H9 (cell line): ENCODE results near the gene PNRC1. TPM values are rescaled to one million over a fixed set of nuclear protein-coding genes. Genes with fewer than 3 reads are reported as not detected.

Source experiments
- DNase-seq: peaks from one replicate; pipeline ENCODE4 v3.0.0-alpha.2; 2017
- H2AFZ ChIP-seq: one replicate; pipeline ENCODE4 v1.6.1; 2013; ENCODE audit warnings: mild to moderate bottlenecking, low read length, control low read depth, moderate library complexity
- H2AK5ac ChIP-seq: 2 replicates; pipeline ENCODE4 v1.6.1; 2013; ENCODE audit warnings: low read length, control low read depth, mixed read lengths; ENCODE audit not compliant: insufficient read length
- H2BK120ac ChIP-seq: one replicate; pipeline ENCODE4 v1.6.1; 2013; ENCODE audit warnings: low read depth, mild to moderate bottlenecking, low read length, control low read depth, inconsistent platforms; ENCODE audit not compliant: poor library complexity, severe bottlenecking
- H2BK12ac ChIP-seq: 2 replicates; pipeline ENCODE4 v1.6.1; 2013; ENCODE audit warnings: low read length, control low read depth, mixed read lengths, low read depth; ENCODE audit not compliant: insufficient read length
- H2BK15ac ChIP-seq: 2 replicates; pipeline ENCODE4 v1.6.1; 2013; ENCODE audit warnings: low read depth, low read length, control low read depth
- H2BK20ac ChIP-seq: one replicate; pipeline ENCODE4 v1.6.1; 2013; ENCODE audit warnings: low read depth, mild to moderate bottlenecking, low read length, control low read depth, inconsistent platforms; ENCODE audit not compliant: poor library complexity, severe bottlenecking
- H2BK5ac ChIP-seq: 2 replicates; pipeline ENCODE4 v1.6.1; 2013; ENCODE audit warnings: low read length, control low read depth, mixed read lengths; ENCODE audit not compliant: insufficient read length
- H3K14ac ChIP-seq: 2 replicates; pipeline ENCODE4 v1.6.1; 2013; ENCODE audit warnings: low read length, control low read depth; ENCODE audit not compliant: insufficient read depth
- H3K18ac ChIP-seq: 2 replicates; pipeline ENCODE4 v1.6.1; 2013; ENCODE audit warnings: low read depth, mild to moderate bottlenecking, mixed read lengths, low read length, control low read depth; ENCODE audit not compliant: insufficient read length
- H3K23ac ChIP-seq: 2 replicates; pipeline ENCODE4 v1.6.1; 2013; ENCODE audit warnings: low read length, control low read depth, mixed read lengths, low read depth; ENCODE audit not compliant: insufficient read length
- H3K23me2 ChIP-seq: 2 replicates; pipeline ENCODE4 v1.6.1; 2013; ENCODE audit warnings: low read depth, mild to moderate bottlenecking, mixed read lengths, low read length, control low read depth; ENCODE audit not compliant: insufficient read length, poor library complexity, severe bottlenecking
- H3K27ac ChIP-seq: 2 replicates; pipeline ENCODE4 v1.5.1; 2013; ENCODE audit warnings: low read length, control low read depth, mixed read lengths, low read depth; ENCODE audit not compliant: insufficient read length
- H3K27me3 ChIP-seq: 2 replicates; pipeline ENCODE4 v1.6.1; 2013; ENCODE audit warnings: low read length, control low read depth, inconsistent platforms; ENCODE audit not compliant: insufficient read depth
- H3K4ac ChIP-seq: 2 replicates; pipeline ENCODE4 v1.6.1; 2013; ENCODE audit warnings: low read depth, mild to moderate bottlenecking, control low read depth, inconsistent platforms, low read length, moderate library complexity
- H3K4me1 ChIP-seq: 2 replicates; pipeline ENCODE4 v1.6.1; 2013; ENCODE audit warnings: low read length, control low read depth, inconsistent platforms; ENCODE audit not compliant: insufficient read depth
- H3K4me2 ChIP-seq: 2 replicates; pipeline ENCODE4 v1.6.1; 2013; ENCODE audit warnings: low read length, control low read depth, mixed read lengths; ENCODE audit not compliant: insufficient read length, insufficient read depth
- H3K56ac ChIP-seq: 2 replicates; pipeline ENCODE4 v1.6.1; 2013; ENCODE audit warnings: low read depth, mild to moderate bottlenecking, mixed read lengths, low read length, control low read depth; ENCODE audit not compliant: insufficient read length
- H3K79me1 ChIP-seq: 2 replicates; pipeline ENCODE4 v1.6.1; 2013; ENCODE audit warnings: low read depth, mild to moderate bottlenecking, moderate library complexity, low read length, control low read depth, inconsistent platforms; ENCODE audit not compliant: insufficient read depth, poor library complexity, severe bottlenecking
- H3K79me2 ChIP-seq: 2 replicates; pipeline ENCODE4 v1.6.1; 2013; ENCODE audit warnings: low read length, control low read depth, inconsistent platforms; ENCODE audit not compliant: insufficient read depth
- H3K9ac ChIP-seq: 2 replicates; pipeline ENCODE4 v1.6.1; 2013; ENCODE audit warnings: low read length, control low read depth, mixed read lengths; ENCODE audit not compliant: insufficient read length; ENCODE audit errors: extremely low read depth
- H3K9me3 ChIP-seq: one replicate; pipeline ENCODE4 v1.6.1; 2013; ENCODE audit warnings: low read depth, low read length, inconsistent platforms; ENCODE audit not compliant: control insufficient read depth
- H3T11ph ChIP-seq: one replicate; pipeline ENCODE4 v1.6.1; 2013; ENCODE audit warnings: mild to moderate bottlenecking, low read length, control low read depth, inconsistent platforms
- H4K20me1 ChIP-seq: one replicate; pipeline ENCODE4 v1.6.1; 2013; ENCODE audit not compliant: control insufficient read depth, insufficient read length, insufficient read depth
- H4K5ac ChIP-seq: 2 replicates; pipeline ENCODE4 v1.6.1; 2013; ENCODE audit warnings: low read depth, mild to moderate bottlenecking, mixed read lengths, low read length, control low read depth; ENCODE audit not compliant: insufficient read length
- H4K8ac ChIP-seq: replicated peaks from 2 replicates; pipeline ENCODE4 v1.6.1; 2013; ENCODE audit warnings: low read length, control low read depth, mixed read lengths, low read depth; ENCODE audit not compliant: insufficient read length
- H4K91ac ChIP-seq: 2 replicates; pipeline ENCODE4 v1.6.1; 2013; ENCODE audit warnings: low read depth, mild to moderate bottlenecking, moderate library complexity, mixed read lengths, low read length, control low read depth; ENCODE audit not compliant: insufficient read length
- H3K27ac Mint-ChIP-seq, 3 experiments: 2 replicates in 2 of 3; 3 replicates in 1 of 3; pipeline ENCODE4 v1.8.0; 2020 to 2021; ENCODE audit warnings: mixed read lengths in 3 of 3, mild to moderate bottlenecking in 1 of 3, moderate library complexity in 1 of 3
- H3K27me3 Mint-ChIP-seq: 2 replicates; pipeline ENCODE4 v1.8.0; 2021; ENCODE audit warnings: low read depth, mild to moderate bottlenecking, moderate library complexity, mixed read lengths
- H3K36me3 Mint-ChIP-seq, 3 experiments: 2 replicates in 2 of 3; 3 replicates in 1 of 3; pipeline ENCODE4 v1.8.0; 2020 to 2021; ENCODE audit warnings: low read depth in 3 of 3, mixed read lengths in 3 of 3; ENCODE audit not compliant: insufficient read depth in 1 of 3
- H3K4me1 Mint-ChIP-seq, 2 experiments: 2 replicates each; pipeline ENCODE4 v1.8.0; 2020; ENCODE audit warnings: mixed read lengths in 2 of 2
- H3K4me3 Mint-ChIP-seq, 2 experiments: 2 replicates in 1 of 2; 3 replicates in 1 of 2; pipeline ENCODE4 v1.8.0; 2020 to 2021; ENCODE audit warnings: mild to moderate bottlenecking in 2 of 2, mixed read lengths in 2 of 2, moderate library complexity in 1 of 2
- H3K9me3 Mint-ChIP-seq, 2 experiments: 2 replicates in 1 of 2; 3 replicates in 1 of 2; pipeline ENCODE4 v1.8.0; 2020; ENCODE audit warnings: mild to moderate bottlenecking in 2 of 2, mixed read lengths in 2 of 2, moderate library complexity in 1 of 2
- CTCF ChIP-seq: fragments of 200-600 bp; sonication (generic); conservative IDR thresholded peaks from 3 replicates; pipeline ENCODE4 v1.8.0; 2021; ENCODE audit warnings: antibody characterized with exemption, mild to moderate bottlenecking
- total RNA-seq: library from RNA; stranded (reverse); gene quantifications from 2 replicates; pipeline ENCODE4 v1.2.1, GENCODE V29; 2021

Gene PNRC1
- total RNA-seq, 1 experiment from 2014 or later: 57.4 TPM

- Mint-ChIP-seq H3K27ac (no peak overlapping the region), H3K4me3 (no peak overlapping the region), H3K36me3 (no peaks in the 10 kb centered on the region; a peak in 2 of 7 replicates), H3K27me3 (peaks cover 8% of the 10 kb centered on the region), H3K4me1 (peaks cover 7 to 8% of the 10 kb centered on the region in 2 experiments), H3K9me3 (peaks cover 0 to 1% of the 10 kb centered on the region in 2 experiments; a peak in 2 of 5 replicates)
- Histone ChIP-seq H2BK15ac (no peak overlapping the region), H3T11ph (no peak overlapping the region), H2BK12ac (no peak overlapping the region), H3K4me2 (no peak overlapping the region), H3K79me2 (peaks cover 2% of the 10 kb centered on the region; the same call in 1 of the 2 replicates), H3K27me3 (no peaks in the 10 kb centered on the region), H2AK5ac (no peak overlapping the region), H2AFZ (no peak overlapping the region), H3K56ac (no peak overlapping the region), H3K79me1 (no peaks in the 10 kb centered on the region), H3K9ac (no peak overlapping the region), H3K27ac (no peak overlapping the region), H4K20me1 (no peaks in the 10 kb centered on the region), H3K9me3 (no peaks in the 10 kb centered on the region), H3K4me1 (no peaks in the 10 kb centered on the region), H3K23ac (no peak overlapping the region), H2BK5ac (no peak overlapping the region), H3K23me2 (no peaks in the 10 kb centered on the region), H3K4ac (no peak overlapping the region), H4K91ac (no peak overlapping the region), H4K8ac (no peak overlapping the region), H2BK20ac (no peak overlapping the region), H3K18ac (no peak overlapping the region), H4K5ac (no peak overlapping the region), H2BK120ac (no peak overlapping the region), H3K14ac (no peak overlapping the region)
- DNase-seq: no peak
- TF ChIP-seq CTCF: no peak
These were observed 9.5 kb upstream of the PNRC1 start for GRCh38 chr6:89071036-89071435.
